Smooth muscle cell (in vitro differentiated cells): Measurements from ENCODE around the gene PTPRM. TPM values are rescaled to one million over a fixed set of nuclear protein-coding genes. Genes with fewer than 3 reads are reported as not detected.
A peak's percentile ranks its signal among the peaks of the same experiment; 100 is the strongest.

Experiments
- DNase-seq: peaks from one replicate; lab custom pipeline; 2025; ENCODE audit not compliant: unreplicated experiment; lab: John Stamatoyannopoulos, UW
- H2AFZ ChIP-seq: fragments of 200-600 bp; sonication (generic); 2 replicates; pipeline ENCODE4 v1.6.0; 2016; ENCODE audit warnings: antibody characterized with exemption, low read depth, mild to moderate bottlenecking
- H3F3A ChIP-seq: fragments of 200-600 bp; sonication (generic); 2 replicates; pipeline ENCODE4 v1.6.0; 2017; ENCODE audit warnings: antibody characterized with exemption, low read depth
- H3K27ac ChIP-seq: fragments of 200-600 bp; sonication (generic); 2 replicates; pipeline ENCODE4 v1.5.1; 2016; ENCODE audit warnings: low read depth, mild to moderate bottlenecking
- H3K27me3 ChIP-seq: fragments of 200-600 bp; sonication (generic); 2 replicates; pipeline ENCODE4 v1.6.1; 2016; ENCODE audit warnings: low read depth, mild to moderate bottlenecking
- H3K36me3 ChIP-seq: fragments of 200-600 bp; sonication (generic); 2 replicates; pipeline ENCODE4 v1.5.1; 2016; ENCODE audit warnings: low read depth
- H3K4me1 ChIP-seq: fragments of 200-600 bp; sonication (generic); 2 replicates; pipeline ENCODE4 v1.5.1; 2016; ENCODE audit warnings: low read depth
- H3K4me2 ChIP-seq: fragments of 200-600 bp; sonication (generic); 2 replicates; pipeline ENCODE4 v1.6.0; 2016; ENCODE audit warnings: mild to moderate bottlenecking
- H3K4me3 ChIP-seq: fragments of 200-600 bp; sonication (generic); 2 replicates; pipeline ENCODE4 v1.5.1; 2016; ENCODE audit warnings: mild to moderate bottlenecking
- H3K79me2 ChIP-seq: fragments of 200-600 bp; sonication (generic); 2 replicates; pipeline ENCODE4 v1.6.0; 2016; ENCODE audit warnings: low read depth, mild to moderate bottlenecking
- H3K9ac ChIP-seq: fragments of 200-600 bp; sonication (generic); 2 replicates; pipeline ENCODE4 v1.6.0; 2016; ENCODE audit warnings: low read depth
- H3K9me3 ChIP-seq: fragments of 200-600 bp; sonication (generic); replicated peaks from 2 replicates; pipeline ENCODE4 v1.5.1; 2016; ENCODE audit warnings: low read depth
- H4K20me1 ChIP-seq: fragments of 200-600 bp; sonication (generic); 2 replicates; pipeline ENCODE4 v1.6.0; 2016; ENCODE audit warnings: low read depth
- WGBS: methylation state at CpG from one replicate; pipeline ENCODE4 v1.1.7; 2016; ENCODE audit warnings: low lambda C conversion rate; 5-methylcytosine and 5-hydroxymethylcytosine counted together
- polyA plus RNA-seq: library from polyadenylated mRNA; unstranded; fragments of >200 nt; fragmentation: Nextera tagmentation; extraction: Ambion mirVana; gene quantifications from 2 replicates; pipeline ENCODE4 v1.2.1, GENCODE V29; 2016
- total RNA-seq: library from RNA; depleted of rRNA; stranded (reverse); fragments of >200 nt; gene quantifications from 2 replicates; pipeline ENCODE4 v1.2.3, GENCODE V29; 2014
- TF ChIP-seq, protein P1 (sequence below): fragments of 200-600 bp; sonication (generic); IDR thresholded peaks from 2 replicates; pipeline ENCODE4 v1.5.1; 2017; ENCODE audit warnings: borderline replicate concordance, mild to moderate bottlenecking, antibody characterized with exemption; ENCODE audit not compliant: insufficient read depth, poor library complexity, severe bottlenecking

Gene PTPRM
- total and polyA plus RNA-seq, 2 experiments from 2014 or later = 57.5 to 115 TPM

- peaks cover 27% of the 10 kb centered on the region for H3K4me1 ChIP-seq
- peaks cover 80% of the 10 kb centered on the region for H3K79me2 ChIP-seq
- no peak for DNase-seq
- no peaks in the 10 kb centered on the region for H3K36me3 ChIP-seq
- WGBS = 81% methylated on average over 4 of the region's 4 CpGs
- no peaks in the 10 kb centered on the region for H3K27me3 ChIP-seq
- H3K4me3 ChIP-seq = no peak overlapping the region
- H3K4me2 ChIP-seq = no peak overlapping the region
- no peaks in the 10 kb centered on the region for H3K9me3 ChIP-seq
- TF ChIP-seq, protein P1, sequence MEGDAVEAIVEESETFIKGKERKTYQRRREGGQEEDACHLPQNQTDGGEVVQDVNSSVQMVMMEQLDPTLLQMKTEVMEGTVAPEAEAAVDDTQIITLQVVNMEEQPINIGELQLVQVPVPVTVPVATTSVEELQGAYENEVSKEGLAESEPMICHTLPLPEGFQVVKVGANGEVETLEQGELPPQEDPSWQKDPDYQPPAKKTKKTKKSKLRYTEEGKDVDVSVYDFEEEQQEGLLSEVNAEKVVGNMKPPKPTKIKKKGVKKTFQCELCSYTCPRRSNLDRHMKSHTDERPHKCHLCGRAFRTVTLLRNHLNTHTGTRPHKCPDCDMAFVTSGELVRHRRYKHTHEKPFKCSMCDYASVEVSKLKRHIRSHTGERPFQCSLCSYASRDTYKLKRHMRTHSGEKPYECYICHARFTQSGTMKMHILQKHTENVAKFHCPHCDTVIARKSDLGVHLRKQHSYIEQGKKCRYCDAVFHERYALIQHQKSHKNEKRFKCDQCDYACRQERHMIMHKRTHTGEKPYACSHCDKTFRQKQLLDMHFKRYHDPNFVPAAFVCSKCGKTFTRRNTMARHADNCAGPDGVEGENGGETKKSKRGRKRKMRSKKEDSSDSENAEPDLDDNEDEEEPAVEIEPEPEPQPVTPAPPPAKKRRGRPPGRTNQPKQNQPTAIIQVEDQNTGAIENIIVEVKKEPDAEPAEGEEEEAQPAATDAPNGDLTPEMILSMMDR = no peak
- peaks cover 7% of the 10 kb centered on the region for H3F3A ChIP-seq
- no peak overlapping the region for H2AFZ ChIP-seq
- no peak overlapping the region for H3K27ac ChIP-seq
- no peak overlapping the region for H3K9ac ChIP-seq
- peaks cover 14% of the 10 kb centered on the region for H4K20me1 ChIP-seq
These were observed 46.9 kb downstream of the PTPRM start for GRCh38 chr18:7614042-7614441.

DNA sequence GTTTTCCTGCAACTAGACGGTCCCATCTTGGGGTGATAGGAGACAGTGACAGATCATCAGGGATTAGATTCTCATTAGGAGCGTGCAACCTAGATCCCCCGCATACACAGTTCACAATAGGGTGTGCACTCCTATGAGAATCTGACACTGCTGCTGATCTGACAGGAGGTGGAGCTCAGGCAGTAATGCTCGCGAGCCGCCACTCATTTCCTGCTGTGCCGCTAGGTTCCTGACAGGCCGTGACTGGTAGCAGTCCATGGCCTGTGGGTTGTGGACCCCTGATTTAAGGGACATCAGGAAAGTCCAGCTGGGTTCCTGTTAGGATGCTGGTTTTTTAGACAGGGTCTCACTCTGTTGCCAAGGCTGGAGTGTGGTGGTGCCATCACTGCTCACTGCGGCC is 48.7 kb downstream of the PTPRM start:
- Histone ChIP-seq H2AFZ (no peak overlapping the region), H3K27ac (no peak overlapping the region), H3K9ac (no peak overlapping the region), H3K4me3 (no peak overlapping the region), H3K4me1 (peaks cover 44% of the 10 kb centered on the region), H4K20me1 (peaks cover 18% of the 10 kb centered on the region), H3K9me3 (no peaks in the 10 kb centered on the region), H3F3A (peaks cover 7% of the 10 kb centered on the region), H3K79me2 (peaks cover 83% of the 10 kb centered on the region), H3K27me3 (no peaks in the 10 kb centered on the region), H3K4me2 (no peak overlapping the region), H3K36me3 (no peaks in the 10 kb centered on the region)
- TF ChIP-seq, protein P1 = no peak
- 98% methylated on average over 9 of the region's 9 CpGs for WGBS
- no peak for DNase-seq

DNA sequence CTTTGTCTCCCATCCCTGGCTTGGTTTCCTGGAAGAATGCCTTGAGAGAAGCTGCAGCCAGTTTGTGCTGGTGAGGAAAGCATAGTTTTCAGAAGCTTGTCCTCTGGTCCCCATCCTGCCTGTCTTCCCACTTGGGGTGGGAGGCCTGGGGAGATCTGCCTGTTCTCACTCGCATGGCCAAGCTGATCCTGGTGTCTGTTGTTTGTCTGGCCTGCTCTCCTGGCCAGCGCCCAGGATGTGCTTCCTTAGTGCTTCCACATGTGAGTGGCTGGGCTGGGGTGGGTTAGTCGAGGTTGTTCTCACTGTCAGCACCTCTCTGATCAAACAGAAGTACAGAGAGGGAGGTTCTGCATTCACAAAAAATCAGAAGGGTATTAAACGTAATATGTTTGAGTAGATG is 49.5 kb downstream of the PTPRM start:
- H3K36me3 ChIP-seq = no peaks in the 10 kb centered on the region
- H3K27ac ChIP-seq = peak overlapping the region; percentile 89
- no peak overlapping the region for H3K4me3 ChIP-seq
- no peaks in the 10 kb centered on the region for H3K9me3 ChIP-seq
- WGBS = 56% methylated on average over 4 of the region's 4 CpGs
- H3K4me2 ChIP-seq = peak overlapping the region; percentile 70
- no peak for DNase-seq
- peaks cover 24% of the 10 kb centered on the region for H4K20me1 ChIP-seq
- H3K4me1 ChIP-seq = peaks cover 44% of the 10 kb centered on the region
- H3F3A ChIP-seq = peaks cover 7% of the 10 kb centered on the region
- H3K9ac ChIP-seq = peak overlapping the region; percentile 63
- no peak overlapping the region for H2AFZ ChIP-seq
- TF ChIP-seq, protein P1 = no peak
- no peaks in the 10 kb centered on the region for H3K27me3 ChIP-seq
- peaks cover 83% of the 10 kb centered on the region for H3K79me2 ChIP-seq

- no peaks in the 10 kb centered on the region for H3K27me3 ChIP-seq
- H3K4me2 ChIP-seq = peak overlapping the region; percentile 70
- TF ChIP-seq, protein P1 = no peak
- H3K27ac ChIP-seq = peak overlapping the region; percentile 89
- peaks cover 34% of the 10 kb centered on the region for H4K20me1 ChIP-seq
- H3K4me1 ChIP-seq = peaks cover 52% of the 10 kb centered on the region
- H3K9ac ChIP-seq = peak overlapping the region; percentile 63
- no peaks in the 10 kb centered on the region for H3K9me3 ChIP-seq
- peak overlapping the region; percentile 14 for H3K4me3 ChIP-seq
- no peak for DNase-seq
- H2AFZ ChIP-seq = no peak overlapping the region
- peaks cover 7% of the 10 kb centered on the region for H3F3A ChIP-seq
- WGBS = 16% methylated on average over 7 of the region's 7 CpGs
- peaks cover 83% of the 10 kb centered on the region for H3K79me2 ChIP-seq
- H3K36me3 ChIP-seq = no peaks in the 10 kb centered on the region
These were observed 50.8 kb downstream of the PTPRM start for GRCh38 chr18:7617738-7618422.
